HG03045 (cell line): Measurements from ENCODE around the gene PPP1R1A.

Source experiments
- ATAC-seq: cut with Tn5 transposase; IDR thresholded peaks from one replicate; pipeline ENCODE4 v1.9.1; 2021; ENCODE audit warnings: mild to moderate bottlenecking, moderate library complexity; ENCODE audit not compliant: unreplicated experiment

The PPP1R1A gene

GRCh38 chr12:54541751-54542290 lies 46.6 kb downstream of the PPP1R1A start:
- ATAC-seq: no peak

GRCh38 chr12:54538136-54538700 lies 50.2 kb downstream of the PPP1R1A start:
- no peak for ATAC-seq

DNA sequence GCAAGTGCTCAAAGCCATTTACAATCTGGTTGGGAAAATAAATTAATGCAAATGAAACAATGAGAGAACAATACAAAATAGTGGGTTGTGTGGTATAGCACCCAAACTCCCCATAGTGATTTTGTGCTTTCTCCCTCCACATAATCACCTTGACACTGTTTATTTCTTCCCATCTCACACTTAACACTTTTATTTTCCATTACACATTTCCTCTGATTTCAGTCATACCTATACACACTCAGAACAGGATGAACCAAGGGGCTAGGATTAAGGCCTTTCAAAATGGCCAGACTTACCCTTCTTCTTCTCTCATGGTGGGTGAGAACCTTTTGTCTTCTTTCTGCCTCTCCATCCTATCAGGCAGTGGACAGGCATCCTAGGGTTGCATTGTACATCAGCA lies 53.0 kb downstream of the PPP1R1A start:
- no peak for ATAC-seq

DNA sequence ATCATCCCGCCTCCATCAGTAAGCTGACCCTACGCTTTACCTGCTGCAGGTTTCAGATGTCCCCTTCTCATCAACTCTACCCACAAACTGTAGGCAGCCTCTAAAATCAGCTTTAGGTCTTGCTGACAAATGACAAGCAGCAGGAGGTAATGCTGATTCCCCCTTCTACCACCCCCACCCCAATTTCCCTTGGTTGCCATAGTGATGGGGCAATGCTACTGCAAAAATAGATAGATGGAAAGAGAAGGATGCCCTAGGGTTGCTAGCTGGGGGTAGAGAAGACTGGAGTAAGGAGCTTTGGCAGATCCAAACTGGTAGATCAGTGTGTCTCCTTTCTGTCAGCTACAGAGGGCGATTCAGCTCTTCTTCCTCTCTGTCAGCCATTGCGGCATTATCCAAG lies 58.9 kb downstream of the PPP1R1A start:
- ATAC-seq: no peak
